ENCODE measurements around the gene BNC2.
"Not testable (repeated sequence)": the region's sequence is repeated elsewhere in the genome, so short reads cannot be mapped to it uniquely, and the experiment has no call there.

Gene BNC2

GRCh38 chr9:16870596-16871335 lies at the start of gene BNC2:
Gene BNC2 (minus strand): TSS chr9:16870670. CDS start chr9:16870648, 22 bp downstream.
- DNase-seq: no peak

DNA sequence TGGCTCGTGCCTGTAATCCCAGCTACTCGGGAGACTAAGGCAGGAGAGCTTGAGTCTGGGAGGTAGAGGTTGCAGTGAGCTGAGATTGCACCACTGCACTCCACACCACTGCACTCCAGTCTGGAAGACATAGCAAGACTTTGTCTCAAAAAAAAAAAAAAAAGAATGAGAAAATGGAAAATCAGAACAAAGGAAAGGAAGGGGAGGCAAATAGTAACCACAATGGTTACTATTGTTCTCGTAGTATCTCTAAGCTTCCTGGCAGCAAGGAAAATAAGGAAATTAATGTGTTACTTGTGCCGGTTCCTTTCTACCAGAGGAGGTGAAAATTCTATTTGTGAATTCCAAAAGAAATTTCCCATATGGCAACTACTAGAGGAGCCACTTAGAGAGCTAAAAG lies 48.5 kb upstream of the BNC2 start:
- DNase-seq: no peak

DNA sequence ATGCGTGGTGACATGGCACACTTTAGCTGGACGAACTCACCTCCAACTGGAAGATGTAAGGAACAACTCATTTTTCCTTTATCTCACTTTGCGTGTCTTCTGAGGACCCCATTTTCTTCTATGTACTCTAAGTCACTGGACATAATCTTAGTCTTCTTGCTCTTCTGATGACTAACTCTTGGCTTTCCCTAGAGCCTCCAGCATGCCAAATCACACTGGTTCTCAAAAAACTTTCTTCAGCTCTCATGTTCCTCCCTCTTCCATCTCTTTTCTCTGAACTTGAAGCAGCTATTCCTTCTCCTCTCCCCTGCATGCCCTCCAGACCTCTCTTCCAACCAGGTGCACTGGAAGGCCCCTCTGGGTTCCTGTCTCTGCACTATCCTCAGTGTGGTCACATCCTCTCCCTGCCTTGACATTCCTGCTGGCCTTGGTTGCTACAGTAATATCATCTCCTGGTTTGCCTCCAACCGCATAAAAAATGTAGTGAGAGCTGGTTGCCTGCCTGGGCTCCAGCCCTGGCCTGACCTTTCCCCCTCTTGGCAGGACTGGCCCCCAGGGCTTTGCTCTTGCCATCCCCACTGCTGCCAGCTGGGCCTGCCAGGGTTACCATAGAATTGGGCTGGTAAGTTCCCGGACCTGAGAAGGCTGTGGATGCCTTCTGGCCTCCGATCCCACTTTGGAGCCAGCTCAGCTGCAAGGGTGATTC lies 44.8 kb upstream of the BNC2 start:
- DNase-seq: no peak

DNA sequence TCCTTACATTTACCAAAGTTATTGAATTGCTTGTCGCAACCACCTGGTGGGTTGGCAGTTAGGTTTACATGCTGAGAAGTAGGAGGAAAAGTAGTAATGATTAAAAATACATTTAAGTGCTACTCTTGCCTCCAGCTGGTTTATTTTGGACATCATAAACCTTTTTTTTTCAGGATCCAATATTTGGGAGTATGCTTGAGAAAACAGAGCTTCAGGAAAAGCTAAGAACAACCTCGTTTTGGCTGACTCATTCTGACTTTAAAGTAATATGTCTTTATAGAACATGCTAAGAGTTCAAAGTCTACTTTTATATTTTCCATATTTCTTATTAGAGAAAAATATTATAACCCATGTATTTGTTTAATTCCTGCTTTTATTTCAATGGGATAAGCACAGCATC lies 41.7 kb upstream of the BNC2 start:
- no peak for DNase-seq

DNA sequence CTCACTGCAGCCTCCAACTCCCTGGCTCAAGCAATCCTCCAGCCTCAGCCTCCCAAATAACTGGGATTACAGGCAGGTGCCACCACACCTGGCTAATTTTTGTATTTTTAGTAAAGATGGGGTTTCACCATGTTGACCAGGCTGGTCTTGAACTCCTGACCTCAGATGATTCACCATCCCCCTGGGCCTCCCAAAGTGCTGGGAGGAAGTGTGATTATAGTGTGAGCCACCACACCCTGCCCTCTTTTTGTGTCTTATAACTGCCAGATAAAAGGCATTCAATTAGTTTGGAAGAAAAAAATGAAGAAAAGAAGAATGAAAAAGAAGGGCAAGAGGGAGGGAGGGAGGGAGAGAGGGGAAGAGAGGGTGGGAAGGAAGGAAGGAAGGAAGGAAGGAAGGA lies 37.7 kb upstream of the BNC2 start:
- not testable (repeated sequence) for DNase-seq

- DNase-seq: no peak
Observed at GRCh38 chr9:16904655-16905054, 34.2 kb upstream of the BNC2 start.

- DNase-seq: no peak
Observed at GRCh38 chr9:16901590-16901989, 31.1 kb upstream of the BNC2 start.

DNA sequence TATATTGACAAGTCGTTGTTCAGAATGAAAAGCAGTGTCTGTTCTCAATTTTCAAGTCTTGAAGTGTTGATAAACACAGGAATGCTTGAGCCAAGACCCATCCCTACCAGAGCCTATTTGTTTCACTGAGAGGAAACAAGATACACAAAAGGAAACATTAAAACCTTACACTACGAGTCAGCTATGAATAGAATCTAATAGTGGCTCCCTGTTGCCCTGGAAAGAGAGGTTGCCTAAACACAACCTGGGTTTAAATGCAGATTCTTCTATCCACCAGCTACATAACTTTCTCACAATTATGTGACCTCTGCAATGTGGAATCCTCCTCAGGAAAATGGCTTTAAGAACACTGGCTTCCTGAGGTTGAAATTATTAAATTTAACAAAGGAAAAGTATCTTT lies 29.1 kb upstream of the BNC2 start:
- DNase-seq: no peak

- no peak for DNase-seq
Observed at GRCh38 chr9:16898464-16898863, 28.0 kb upstream of the BNC2 start.

- DNase-seq: no peak
Observed at GRCh38 chr9:16888594-16888993, 18.1 kb upstream of the BNC2 start.

DNA sequence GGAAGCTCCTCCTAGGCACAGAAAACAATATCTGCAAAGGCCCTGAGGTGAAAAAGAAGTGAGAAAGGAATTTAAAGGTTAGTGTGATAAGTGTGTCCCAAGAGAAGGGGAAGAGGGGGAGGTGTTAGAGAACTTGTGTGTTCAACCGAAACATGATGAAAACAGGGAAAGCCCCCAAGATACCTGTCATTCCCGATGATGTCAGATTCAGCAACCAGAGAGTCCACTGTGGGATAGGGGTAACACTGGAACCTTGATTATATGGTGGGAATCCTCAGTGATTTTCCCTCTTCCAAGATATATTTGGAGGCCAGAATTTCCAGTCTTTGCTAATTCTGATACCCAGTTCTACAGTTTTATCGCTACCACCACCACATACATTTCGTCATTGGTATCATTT lies 15.5 kb upstream of the BNC2 start:
- no peak for DNase-seq

DNA sequence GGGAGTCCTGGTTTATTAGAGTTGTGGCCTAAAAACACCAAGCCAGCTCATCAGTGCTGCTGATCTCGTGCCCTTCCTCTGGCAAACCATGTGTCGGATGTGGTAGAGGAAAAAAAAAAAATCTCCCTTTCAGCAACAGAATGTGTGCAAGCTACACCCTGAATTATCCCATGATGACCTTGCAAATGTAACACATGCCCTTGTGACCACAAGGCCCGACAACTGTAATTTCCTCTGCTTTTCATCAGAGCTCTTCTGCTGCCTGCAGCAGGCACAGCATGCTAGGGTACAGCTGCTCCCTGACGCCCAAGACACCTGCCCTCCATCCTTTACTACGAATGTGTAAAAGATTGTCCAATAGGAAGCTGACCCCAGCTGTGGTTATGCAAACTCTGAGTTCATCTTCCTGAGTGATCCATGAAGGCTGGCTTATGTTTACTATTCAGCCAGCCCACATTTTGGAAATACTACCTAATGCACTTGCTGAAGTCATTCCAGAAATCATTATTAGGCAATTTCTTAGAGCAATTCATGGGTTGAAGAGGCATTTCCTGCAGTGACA lies 14.6 kb upstream of the BNC2 start:
- no peak for DNase-seq

- DNase-seq: no peak
Observed at GRCh38 chr9:16884373-16884772, 13.9 kb upstream of the BNC2 start.

GRCh38 chr9:16883586-16883985 lies 13.1 kb upstream of the BNC2 start:
- DNase-seq: no peak

GRCh38 chr9:16882440-16882839 lies 12.0 kb upstream of the BNC2 start:
- DNase-seq: not testable (repeated sequence)

GRCh38 chr9:16879416-16879815 lies 8.9 kb upstream of the BNC2 start:
- no peak for DNase-seq

DNA sequence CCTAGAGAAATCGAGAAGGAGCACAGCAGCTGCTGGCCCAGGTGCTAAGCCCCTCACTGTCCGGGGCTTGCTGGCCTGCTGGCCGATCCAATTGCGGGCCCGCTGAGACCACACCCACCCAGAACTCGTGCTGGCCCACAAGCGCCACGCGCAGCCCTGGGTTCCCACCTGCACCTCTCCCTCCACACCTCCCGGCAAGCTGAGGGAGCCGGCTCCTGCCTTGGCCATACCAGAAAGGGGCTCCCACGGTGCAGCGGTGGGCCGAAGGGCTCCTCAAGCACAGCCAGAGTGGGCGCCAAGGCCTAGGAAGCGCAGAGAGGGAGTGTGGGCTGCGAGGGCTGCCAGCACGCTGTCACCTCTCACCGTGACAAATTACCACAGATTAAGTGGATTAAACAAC lies 6.8 kb upstream of the BNC2 start:
- DNase-seq: no peak

DNA sequence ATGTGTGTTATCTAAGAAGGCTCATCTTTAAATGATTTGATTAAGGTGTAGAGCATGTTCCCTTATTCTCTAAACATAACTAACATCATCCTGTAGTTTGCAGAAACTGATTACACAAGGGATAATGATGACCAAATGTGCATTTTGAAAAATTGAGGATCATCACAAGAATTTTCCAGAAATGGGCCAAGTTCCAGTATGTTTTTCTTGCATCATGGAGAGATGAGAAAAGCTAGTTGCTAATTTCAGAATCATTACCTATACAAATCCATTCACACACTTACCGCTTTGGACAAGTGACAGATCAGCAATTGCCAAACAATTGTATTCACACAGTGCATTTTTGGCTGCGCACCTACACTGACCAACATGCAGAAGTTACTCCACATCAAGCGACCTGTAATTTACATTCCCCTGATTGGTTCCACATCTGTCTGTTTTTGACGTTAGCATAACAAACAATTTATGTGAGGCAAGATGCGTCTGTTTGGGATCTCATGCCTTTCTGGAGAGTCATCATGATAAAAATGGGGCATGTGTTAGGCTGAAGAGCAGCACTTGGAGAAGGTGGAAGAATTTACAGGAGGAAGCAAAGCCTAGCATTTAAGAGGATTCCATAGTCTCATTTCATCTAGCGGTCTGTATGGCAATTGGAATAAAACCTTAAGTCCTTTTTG lies 2.8 kb upstream of the BNC2 start:
- no peak for DNase-seq

- DNase-seq: no peak
Observed at GRCh38 chr9:16871336-16872151, 1.1 kb upstream of the BNC2 start.

DNA sequence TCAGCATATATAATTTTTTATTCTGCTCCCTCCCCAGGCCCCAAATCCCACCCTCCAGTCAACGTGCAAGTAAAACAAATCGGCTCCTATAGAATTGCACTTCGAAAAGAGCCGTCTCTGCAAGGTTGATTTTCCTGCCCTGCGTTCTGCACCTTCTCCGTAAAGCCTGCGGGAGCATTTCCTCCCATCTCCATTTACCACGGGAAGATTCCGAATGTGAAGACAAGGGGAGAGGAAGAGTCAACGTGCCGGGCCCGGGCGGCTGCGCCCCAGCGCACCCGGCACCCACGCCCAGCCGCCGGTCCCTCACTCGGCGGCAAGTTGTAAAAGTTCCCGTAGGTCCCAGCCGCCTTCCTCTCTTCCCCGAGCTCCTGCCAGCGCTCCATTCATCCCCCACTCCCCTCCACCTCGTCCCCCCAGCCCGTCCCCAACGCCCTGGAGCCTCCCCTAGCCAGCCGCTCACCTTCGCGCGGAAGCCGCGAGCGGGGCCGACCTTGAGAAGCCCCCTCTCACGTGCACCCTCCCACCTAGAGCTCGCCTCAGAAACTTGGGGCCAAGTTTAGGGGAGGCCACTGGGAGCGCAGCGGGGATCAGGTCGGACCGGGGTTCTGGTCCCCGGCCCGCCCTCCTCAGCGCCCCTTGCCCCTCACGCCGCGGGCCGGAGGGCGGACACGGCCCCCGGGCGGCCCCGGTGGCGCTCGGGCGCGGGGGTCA lies 431 bp downstream of the BNC2 start:
- DNase-seq: no peak

GRCh38 chr9:16869131-16869881 lies 1.2 kb downstream of the BNC2 start:
- no peak for DNase-seq

All from activated CD4-positive, CD25-positive, alpha-beta regulatory T cell treated with anti-CD3 and anti-CD28 coated beads, Interleukin-2, amount 50 U/mL, for 72 hours (primary cell).